ENCODE data around the gene EPHA1. TPM values are rescaled to one million over a fixed set of nuclear protein-coding genes. Genes with fewer than 3 reads are reported as not detected.

The EPHA1 gene
- total and polyA plus RNA-seq, 2 of the 4 experiments (the other 2 are of a cell fraction), result 0.10 TPM; not detected in 1

- intact Hi-C loops (cut with micrococcal nuclease), result no loop called here
- Histone ChIP-seq H4K20me1 (ENCODE audit: insufficient read depth, low read length) (no peaks in the 10 kb centered on the region), H3K9ac (ENCODE audit: low read depth, low read length) (no peak overlapping the region), H2AFZ (replicated peaks; ENCODE audit: low read length, poor library complexity) (no peak overlapping the region), H3K4me2 (ENCODE audit: low read depth, low read length) (no peak overlapping the region), H3K4ac (ENCODE audit: low read depth, low read length) (no peak overlapping the region), H3K18ac (ENCODE audit: low read depth, low read length) (no peak overlapping the region), H3K4me1 (ENCODE audit: control insufficient read depth, insufficient read depth, low read length) (no peaks in the 10 kb centered on the region), H3K79me1 (ENCODE audit: low read depth in 1 of 2, low read length in 2 of 2) (no peaks in the 10 kb centered on the region), H3K9me1 (ENCODE audit: insufficient read depth, low read length) (no peaks in the 10 kb centered on the region; the same call in 1 of the 2 replicates), H3K23ac (ENCODE audit: low read depth, low read length) (no peak overlapping the region), H3K4me3 (ENCODE audit: insufficient read depth, low read depth, low read length) (no peak overlapping the region), H3K27me3 (ENCODE audit: control insufficient read depth, insufficient read depth, low read length) (peaks cover 22% of the 10 kb centered on the region), H2BK120ac (ENCODE audit: low read depth, low read length) (no peak overlapping the region), H3K14ac (replicated peaks; ENCODE audit: low read depth, low read length) (no peak overlapping the region), H4K8ac (ENCODE audit: low read depth in 2 of 2, low read length in 2 of 2) (no peak overlapping the region), H3K56ac (ENCODE audit: extremely low read depth, insufficient read depth, low read length) (no peak overlapping the region), H2AK9ac (replicated peaks; ENCODE audit: low read depth, low read length, poor library complexity) (peak overlapping the region; percentile 15), H3K9me3 (ENCODE audit: control insufficient read depth, insufficient read depth, low read length) (no peaks in the 10 kb centered on the region), H3K36me3 (ENCODE audit: control insufficient read depth, insufficient read depth, low read length) (peaks cover 2% of the 10 kb centered on the region; the same call in 1 of the 2 replicates), H3K27ac (ENCODE audit: insufficient read depth, low read length) (no peak overlapping the region), H2AK5ac (ENCODE audit: low read depth, low read length) (no peak overlapping the region), H2BK5ac (ENCODE audit: low read depth, low read length, poor library complexity, severe bottlenecking) (no peak overlapping the region), H2BK15ac (ENCODE audit: low read depth, low read length) (no peak overlapping the region), H2BK20ac (ENCODE audit: low read depth, low read length) (no peak overlapping the region), H4K91ac (ENCODE audit: insufficient read depth, low read depth, low read length) (no peak overlapping the region), H4K5ac (ENCODE audit: low read depth, low read length) (no peak overlapping the region)
- in situ Hi-C loops (cut with MboI; ENCODE audit: low sequenced_read_pairs), result no loop called here
- WGBS, 2 experiments (ENCODE audit: extremely low coverage in 2 of 2, insufficient read length in 1 of 2), result no CpG with 5 or more reads among the region's 13 CpGs
- no peak for TF ChIP-seq RFX5 (IDR thresholded peaks at IDR 0.05; ENCODE audit: low read depth, low read length)
- TF ChIP-seq NFE2L2 (IDR thresholded peaks at IDR 0.05; ENCODE audit: low read depth, low read length), result no peak
- TF ChIP-seq RCOR1 (IDR thresholded peaks at IDR 0.05; ENCODE audit: insufficient replicate concordance, low read length), result no peak
- TF ChIP-seq ELK1 (IDR thresholded peaks at IDR 0.05; ENCODE audit: borderline replicate concordance, low read depth, low read length), result no peak
- no peak for TF ChIP-seq RAD21 (IDR thresholded peaks at IDR 0.05; ENCODE audit: low read length)
- ATAC-seq (ENCODE audit: low read depth) (no peak), DNase-seq (no peak)
- CTCF ChIA-PET, result no interaction called here
- dilution Hi-C loops (cut with HindIII; ENCODE audit: low sequenced_read_pairs, unreplicated experiment), result no loop called here
- POLR2A ChIA-PET (ENCODE audit: unreplicated experiment), result no interaction called here
- no TSS peak for BruUV-seq (replicated peaks)
Observed at GRCh38 chr7:143356414-143357050, 52.1 kb downstream of the EPHA1 start.

Data from IMR-90 (cell line).